Mononuclear cell (primary cell): ENCODE measurements around the gene TFB1M. TPM values are rescaled to one million over a fixed set of nuclear protein-coding genes. Genes with fewer than 3 reads are reported as not detected.
"Not testable (repeated sequence)": the region's sequence is repeated elsewhere in the genome, so short reads cannot be mapped to it uniquely, and the experiment has no call there.

Experiments
- H3K27me3 ChIP-seq: 2 replicates; pipeline ENCODE4 v1.6.0; 2011; ENCODE audit warnings: low read length, control low read depth; ENCODE audit not compliant: insufficient read depth
- H3K4me1 ChIP-seq: 2 replicates; pipeline ENCODE4 v1.5.1; 2011; ENCODE audit warnings: mild to moderate bottlenecking, low read length, control low read depth; ENCODE audit not compliant: insufficient read depth
- H3K4me3 ChIP-seq: 2 replicates; pipeline ENCODE4 v1.5.1; 2011; ENCODE audit warnings: mild to moderate bottlenecking, low read length, moderate library complexity
- H3K9me3 ChIP-seq: 2 replicates; pipeline ENCODE4 v1.5.1; 2011; ENCODE audit warnings: low read depth, mild to moderate bottlenecking, control low read depth, low read length
- total RNA-seq: library from RNA; depleted of rRNA; stranded (reverse); fragments of >200 nt; gene quantifications from one replicate; pipeline ENCODE4 v1.2.3, GENCODE V29; 2012

Gene TFB1M
- total RNA-seq, 1 donor: 7.3 TPM

- H3K9me3 ChIP-seq, H3K4me3 ChIP-seq, H3K27me3 ChIP-seq, H3K4me1 ChIP-seq: not testable (repeated sequence)
Measured at GRCh38 chr6:155230975-155231374, 83.3 kb downstream of the TFB1M start.

GRCh38 chr6:155228546-155229166, 85.6 kb downstream of the TFB1M start:
- Histone ChIP-seq H3K9me3 (no peaks in the 10 kb centered on the region), H3K4me3 (no peak overlapping the region), H3K4me1 (peaks cover 17% of the 10 kb centered on the region)

GRCh38 chr6:155227046-155227445, 87.2 kb downstream of the TFB1M start:
- Histone ChIP-seq H3K4me1 (peaks cover 30% of the 10 kb centered on the region), H3K4me3 (no peak overlapping the region), H3K27me3 (no peaks in the 10 kb centered on the region), H3K9me3 (no peaks in the 10 kb centered on the region)

More at GRCh38 chr6:155228546-155229166, 85.6 kb downstream of the TFB1M start:
- H3K27me3 ChIP-seq: no peaks in the 10 kb centered on the region

- H3K4me3 ChIP-seq: no peak overlapping the region
- no peaks in the 10 kb centered on the region for H3K27me3 ChIP-seq
- no peaks in the 10 kb centered on the region for H3K9me3 ChIP-seq
- peaks cover 52% of the 10 kb centered on the region for H3K4me1 ChIP-seq
Measured at GRCh38 chr6:155224618-155225017, 89.7 kb downstream of the TFB1M start.

GRCh38 chr6:155223646-155224451, 90.4 kb downstream of the TFB1M start:
- H3K4me1 ChIP-seq: peaks cover 52% of the 10 kb centered on the region
- no peak overlapping the region for H3K4me3 ChIP-seq
- no peaks in the 10 kb centered on the region for H3K27me3 ChIP-seq
- H3K9me3 ChIP-seq: no peaks in the 10 kb centered on the region

- H3K4me1 ChIP-seq: peaks cover 52% of the 10 kb centered on the region
- H3K4me3 ChIP-seq: no peak overlapping the region
- no peaks in the 10 kb centered on the region for H3K9me3 ChIP-seq
- H3K27me3 ChIP-seq: no peaks in the 10 kb centered on the region
Measured at GRCh38 chr6:155222506-155222905, 91.8 kb downstream of the TFB1M start.

- H3K4me3 ChIP-seq: no peak overlapping the region
- H3K4me1 ChIP-seq: peaks cover 52% of the 10 kb centered on the region
- no peaks in the 10 kb centered on the region for H3K9me3 ChIP-seq
- H3K27me3 ChIP-seq: no peaks in the 10 kb centered on the region
Measured at GRCh38 chr6:155221086-155221485, 93.2 kb downstream of the TFB1M start.

- H3K27me3 ChIP-seq: no peaks in the 10 kb centered on the region
- H3K4me3 ChIP-seq: no peak overlapping the region
- H3K9me3 ChIP-seq: no peaks in the 10 kb centered on the region
- peaks cover 47% of the 10 kb centered on the region for H3K4me1 ChIP-seq
Measured at GRCh38 chr6:155219858-155220301, 94.4 kb downstream of the TFB1M start.

- H3K27me3 ChIP-seq: no peaks in the 10 kb centered on the region
- no peak overlapping the region for H3K4me3 ChIP-seq
- no peaks in the 10 kb centered on the region for H3K9me3 ChIP-seq
- H3K4me1 ChIP-seq: peaks cover 41% of the 10 kb centered on the region
Measured at GRCh38 chr6:155219299-155219698, 95.0 kb downstream of the TFB1M start.

- H3K4me1 ChIP-seq: peaks cover 35% of the 10 kb centered on the region
- H3K27me3 ChIP-seq, H3K4me3 ChIP-seq, H3K9me3 ChIP-seq: not testable (repeated sequence)
Measured at GRCh38 chr6:155218711-155219110, 95.6 kb downstream of the TFB1M start.

GRCh38 chr6:155216312-155217046, 97.8 kb downstream of the TFB1M start:
- H3K27me3 ChIP-seq: no peaks in the 10 kb centered on the region
- H3K4me3 ChIP-seq: no peak overlapping the region
- peaks cover 16% of the 10 kb centered on the region for H3K4me1 ChIP-seq
- H3K9me3 ChIP-seq: no peaks in the 10 kb centered on the region

GRCh38 chr6:155215906-155216305, 98.4 kb downstream of the TFB1M start:
- no peaks in the 10 kb centered on the region for H3K9me3 ChIP-seq

GRCh38 chr6:155213611-155214372, 100.5 kb downstream of the TFB1M start:
- Histone ChIP-seq H3K4me1 (no peaks in the 10 kb centered on the region), H3K4me3 (no peak overlapping the region), H3K9me3 (no peaks in the 10 kb centered on the region), H3K27me3 (no peaks in the 10 kb centered on the region)

More at GRCh38 chr6:155215906-155216305, 98.4 kb downstream of the TFB1M start:
- peaks cover 10% of the 10 kb centered on the region for H3K4me1 ChIP-seq
- H3K27me3 ChIP-seq: no peaks in the 10 kb centered on the region
- H3K4me3 ChIP-seq: no peak overlapping the region

GRCh38 chr6:155212616-155213380, 101.5 kb downstream of the TFB1M start:
- H3K4me3 ChIP-seq: no peak overlapping the region
- no peaks in the 10 kb centered on the region for H3K27me3 ChIP-seq
- H3K4me1 ChIP-seq: no peaks in the 10 kb centered on the region
- H3K9me3 ChIP-seq: no peaks in the 10 kb centered on the region
